T-cell (primary cell): Measurements from ENCODE around the gene KCNA2. TPM values are rescaled to one million over a fixed set of nuclear protein-coding genes. Genes with fewer than 3 reads are reported as not detected.

Experiments
- ATAC-seq, 4 experiments: fragments of 200-7000 bp in 3 of 4; fragments of 150-1000 bp in 1 of 4; cut with Tn5 transposase; replicated peaks in 1 of 4; 1 replicate in 3 of 4; 2 replicates in 1 of 4; pipeline ENCODE4 v1.10.0; 2021; ENCODE audit warnings: moderate library complexity in 3 of 4, mild to moderate bottlenecking in 2 of 4, moderate number of reproducible peaks in 1 of 4
- CTCF ChIA-PET, 2 donors: fragments of 300-600 bp; sonication (Branson Sonifier 250); formaldehyde crosslinking; loops; one replicate each; lab custom pipeline; 2022; ENCODE audit warnings: antibody characterized with exemption in 2 of 2; lab: Charles Lee
- POLR2A ChIA-PET, 2 donors: fragments of 300-600 bp; sonication (Branson Sonifier 250); formaldehyde crosslinking; loops; one replicate each; lab custom pipeline; 2022; ENCODE audit warnings: antibody characterized with exemption in 2 of 2; lab: Charles Lee
- DNase-seq, 35 experiments: peaks; one replicate each; pipeline versions ENCODE4 v3.0.0 to v3.0.0-alpha.2; 2013 to 2023
- H3K27ac ChIP-seq: one replicate; pipeline ENCODE4 v1.5.1; 2013; ENCODE audit warnings: low read length
- H3K27me3 ChIP-seq, 2 experiments: replicated peaks in 1 of 2; 1 replicate in 1 of 2; 2 replicates in 1 of 2; pipeline versions ENCODE4 v1.6.1 to v1.7.0; 2013; ENCODE audit warnings: low read length in 1 of 2, mixed read lengths in 1 of 2; ENCODE audit not compliant: control insufficient read depth in 2 of 2, insufficient read depth in 2 of 2; ENCODE audit errors: extremely low read depth in 1 of 2
- H3K36me3 ChIP-seq, 2 donors: 1 replicate in 1 of 2; 2 replicates in 1 of 2; pipeline versions ENCODE4 v1.6.1 to v1.7.0; 2013; ENCODE audit warnings: low read length in 1 of 2; ENCODE audit not compliant: control insufficient read depth in 2 of 2, insufficient read depth in 1 of 2; ENCODE audit errors: extremely low read depth in 1 of 2
- H3K4me1 ChIP-seq, 2 experiments: 1 replicate in 1 of 2; 2 replicates in 1 of 2; pipeline versions ENCODE4 v1.6.1 to v1.7.0; 2013; ENCODE audit warnings: low read length in 2 of 2, mixed read lengths in 1 of 2; ENCODE audit not compliant: insufficient read depth in 2 of 2, control insufficient read depth in 1 of 2; ENCODE audit errors: extremely low read depth in 1 of 2
- H3K4me3 ChIP-seq, 2 donors: 1 replicate in 1 of 2; 2 replicates in 1 of 2; pipeline versions ENCODE4 v1.5.1 to v1.7.0; 2013; ENCODE audit warnings: mild to moderate bottlenecking in 2 of 2, low read length in 1 of 2, moderate library complexity in 1 of 2; ENCODE audit not compliant: control insufficient read depth in 1 of 2; ENCODE audit errors: extremely low read depth in 1 of 2
- H3K9me3 ChIP-seq: 2 replicates; pipeline ENCODE4 v1.7.0; 2013
- H3K27ac Mint-ChIP-seq, 2 donors: one replicate each; pipeline ENCODE4 v1.8.0; 2020 to 2021; ENCODE audit warnings: mild to moderate bottlenecking in 2 of 2, mixed read lengths in 2 of 2
- H3K27me3 Mint-ChIP-seq, 2 donors: one replicate each; pipeline ENCODE4 v1.8.0; 2021 to 2022; ENCODE audit warnings: mixed read lengths in 2 of 2
- H3K36me3 Mint-ChIP-seq: one replicate; pipeline ENCODE4 v1.8.0; 2021; ENCODE audit warnings: mixed read lengths
- H3K4me1 Mint-ChIP-seq, 3 donors: one replicate each; pipeline ENCODE4 v1.8.0; 2020 to 2022; ENCODE audit warnings: mixed read lengths in 3 of 3, mild to moderate bottlenecking in 1 of 3
- H3K4me3 Mint-ChIP-seq, 3 donors: one replicate each; pipeline ENCODE4 v1.8.0; 2020 to 2022; ENCODE audit warnings: mild to moderate bottlenecking in 3 of 3, mixed read lengths in 3 of 3, moderate library complexity in 3 of 3
- H3K9me3 Mint-ChIP-seq, 3 donors: one replicate each; pipeline ENCODE4 v1.8.0; 2020 to 2022; ENCODE audit warnings: mixed read lengths in 3 of 3
- WGBS: methylation state at CpG from one replicate; pipeline ENCODE4 v1.1.5; 2013; ENCODE audit warnings: missing lambda C conversion rate; ENCODE audit not compliant: insufficient coverage; 5-methylcytosine and 5-hydroxymethylcytosine counted together
- total RNA-seq, 35 experiments: library from RNA in 6 of 35; stranded (reverse) in 6 of 35; fragments of 120-200 nt in 1 of 35; gene quantifications; one replicate each; pipeline versions ENCODE4 v1.2.1 to v1.2.4 and lab custom pipeline; 2013 to 2026

The KCNA2 gene
- total RNA-seq, 5 donors from 2014 or later (not counting 1 experiment from before 2014, with no cell fraction given): 0.46 to 2.7 (median 0.93) TPM

DNA sequence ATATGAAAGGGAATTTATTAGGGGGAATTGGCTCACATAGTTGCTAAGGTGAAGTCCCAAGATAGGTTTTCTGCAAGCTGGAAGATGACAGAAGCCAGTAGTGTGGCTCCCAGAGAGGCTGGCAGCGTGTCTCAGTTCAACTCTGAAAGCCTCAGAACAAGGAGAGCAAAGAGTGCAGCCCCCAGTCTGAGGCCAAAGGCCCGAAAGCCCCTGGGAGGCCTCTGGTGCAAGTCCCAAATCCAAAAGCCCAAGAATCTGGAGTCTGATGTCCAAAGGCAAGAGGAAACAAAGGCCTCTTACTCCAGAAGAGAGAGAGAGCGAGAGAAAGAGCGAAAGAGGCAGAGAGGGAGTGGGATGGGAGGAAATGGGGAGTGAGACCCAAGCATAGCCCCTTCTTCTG, 18.3 kb downstream of the KCNA2 start:
- Histone ChIP-seq H3K4me3 (no peak overlapping the region), H3K27ac (no peak overlapping the region), H3K9me3 (no peaks in the 10 kb centered on the region), H3K36me3 (no peaks in the 10 kb centered on the region), H3K27me3 (peaks cover 0 to 26% of the 10 kb centered on the region in 2 experiments), H3K4me1 (no peaks in the 10 kb centered on the region)
- Mint-ChIP-seq H3K4me1 (no peaks in the 10 kb centered on the region), H3K9me3 (no peaks in the 10 kb centered on the region), H3K4me3 (no peak overlapping the region), H3K27me3 (peaks cover 12 to 18% of the 10 kb centered on the region in 2 donors), H3K36me3 (no peaks in the 10 kb centered on the region), H3K27ac (no peak overlapping the region)
- POLR2A ChIA-PET: no interaction called here
- DNase-seq (no peak), ATAC-seq (no peak)
- WGBS: 86% methylated on average over 3 of the region's 4 CpGs
- CTCF ChIA-PET: no interaction called here

DNA sequence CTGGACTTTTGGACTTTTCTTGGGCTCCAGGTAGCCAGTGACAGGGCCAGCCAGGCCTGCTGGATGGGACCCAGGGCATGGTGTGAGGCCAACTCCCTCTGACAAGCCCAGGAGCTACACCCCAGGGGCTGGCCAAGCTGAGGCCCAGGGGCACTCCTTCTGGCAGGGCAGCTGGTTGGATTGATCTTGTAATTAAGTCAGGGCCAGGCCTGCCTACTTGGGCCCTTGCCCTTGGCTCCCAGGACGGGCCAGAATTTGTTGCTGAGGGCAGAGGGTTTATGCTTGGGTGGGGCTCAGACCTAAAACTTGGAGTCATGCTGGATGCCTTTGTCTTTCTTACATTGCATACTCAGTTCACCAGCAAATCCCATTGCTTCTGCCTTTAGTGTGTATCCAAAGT, 20.7 kb downstream of the KCNA2 start:
- 60% methylated on average over 1 of the region's 1 CpG for WGBS
- CTCF ChIA-PET: no interaction called here

DNA sequence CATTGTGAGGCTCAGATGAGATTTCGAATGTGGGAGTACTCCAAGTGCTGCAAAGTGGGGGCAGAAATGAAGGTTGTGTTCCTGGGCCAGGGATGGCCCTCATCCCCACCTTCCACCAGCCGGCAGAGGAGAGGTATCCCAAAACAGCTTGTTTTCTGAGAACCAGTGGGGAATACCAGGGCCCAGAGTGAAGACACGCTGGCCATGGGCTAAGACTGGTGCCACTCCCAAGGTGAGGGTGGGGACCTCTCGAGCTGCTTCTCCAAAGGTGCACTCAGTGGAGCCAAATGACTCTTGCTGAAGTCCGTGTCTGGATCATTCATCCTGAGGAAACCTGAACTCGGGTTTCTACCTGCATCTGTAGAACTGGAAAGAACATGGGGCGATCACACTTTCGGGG, 22.1 kb downstream of the KCNA2 start:
- Histone ChIP-seq H3K4me1 (no peaks in the 10 kb centered on the region), H3K27me3 (peaks cover 0 to 32% of the 10 kb centered on the region in 2 experiments), H3K4me3 (no peak overlapping the region), H3K9me3 (no peaks in the 10 kb centered on the region), H3K36me3 (no peaks in the 10 kb centered on the region), H3K27ac (no peak overlapping the region)
- H3K4me3 Mint-ChIP-seq: no peak overlapping the region
- no peak overlapping the region for H3K27ac Mint-ChIP-seq
- POLR2A ChIA-PET: no interaction called here
- DNase-seq (no peak), ATAC-seq (no peak)
- WGBS: 88% methylated on average over 7 of the region's 8 CpGs
- peaks cover 22 to 27% of the 10 kb centered on the region in 2 donors for H3K27me3 Mint-ChIP-seq
- CTCF ChIA-PET: no interaction called here
- H3K9me3 Mint-ChIP-seq: no peaks in the 10 kb centered on the region
- H3K4me1 Mint-ChIP-seq: no peaks in the 10 kb centered on the region
- no peaks in the 10 kb centered on the region for H3K36me3 Mint-ChIP-seq

More for the DNA sequence above, 20.7 kb downstream of the KCNA2 start:
- H3K9me3 ChIP-seq: no peaks in the 10 kb centered on the region
- no peaks in the 10 kb centered on the region for H3K4me1 ChIP-seq
- no peaks in the 10 kb centered on the region for H3K4me1 Mint-ChIP-seq
- H3K4me3 Mint-ChIP-seq: no peak overlapping the region
- POLR2A ChIA-PET: no interaction called here
- no peak for ATAC-seq
- peaks cover 0 to 25% of the 10 kb centered on the region in 2 experiments for H3K27me3 ChIP-seq
- no peak overlapping the region for H3K27ac Mint-ChIP-seq
- no peaks in the 10 kb centered on the region for H3K36me3 Mint-ChIP-seq
- no peak for DNase-seq
- H3K36me3 ChIP-seq: no peaks in the 10 kb centered on the region
- no peak overlapping the region for H3K27ac ChIP-seq
- no peak overlapping the region for H3K4me3 ChIP-seq
- H3K9me3 Mint-ChIP-seq: no peaks in the 10 kb centered on the region
- H3K27me3 Mint-ChIP-seq: peaks cover 16 to 21% of the 10 kb centered on the region in 2 donors

DNA sequence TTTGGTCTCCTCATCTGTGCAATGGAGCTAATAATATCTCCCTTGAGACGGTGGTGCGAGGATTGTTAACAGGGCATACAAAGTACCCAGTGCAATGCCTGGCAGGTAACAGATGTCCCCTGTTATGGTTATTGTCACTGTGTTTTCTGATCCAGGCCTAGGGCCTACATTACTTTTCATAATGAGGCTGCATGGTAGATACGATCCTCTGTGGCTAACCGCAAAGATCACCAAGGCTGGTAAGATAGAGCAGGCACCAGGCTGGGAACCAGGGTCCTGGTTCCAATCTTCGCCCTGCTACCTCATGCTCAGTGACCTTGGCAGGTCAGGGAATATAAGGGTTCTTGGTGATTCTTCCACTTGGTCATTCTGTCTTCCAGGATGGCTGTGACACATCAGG, 22.7 kb downstream of the KCNA2 start:
- H3K36me3 ChIP-seq: no peaks in the 10 kb centered on the region
- Mint-ChIP-seq H3K36me3 (no peaks in the 10 kb centered on the region), H3K27me3 (peaks cover 24 to 27% of the 10 kb centered on the region in 2 donors), H3K4me3 (no peak overlapping the region), H3K9me3 (no peaks in the 10 kb centered on the region), H3K4me1 (no peaks in the 10 kb centered on the region), H3K27ac (no peak overlapping the region)
- no peak for DNase-seq
- no peaks in the 10 kb centered on the region for H3K9me3 ChIP-seq
- no peak overlapping the region for H3K27ac ChIP-seq
- H3K27me3 ChIP-seq: peaks cover 0 to 29% of the 10 kb centered on the region in 2 experiments
- WGBS: 94% methylated on average over 5 of the region's 5 CpGs
- ChIA-PET CTCF (no interaction called here), POLR2A (no interaction called here)
- no peak overlapping the region for H3K4me3 ChIP-seq
- H3K4me1 ChIP-seq: no peaks in the 10 kb centered on the region
- ATAC-seq: no peak

DNA sequence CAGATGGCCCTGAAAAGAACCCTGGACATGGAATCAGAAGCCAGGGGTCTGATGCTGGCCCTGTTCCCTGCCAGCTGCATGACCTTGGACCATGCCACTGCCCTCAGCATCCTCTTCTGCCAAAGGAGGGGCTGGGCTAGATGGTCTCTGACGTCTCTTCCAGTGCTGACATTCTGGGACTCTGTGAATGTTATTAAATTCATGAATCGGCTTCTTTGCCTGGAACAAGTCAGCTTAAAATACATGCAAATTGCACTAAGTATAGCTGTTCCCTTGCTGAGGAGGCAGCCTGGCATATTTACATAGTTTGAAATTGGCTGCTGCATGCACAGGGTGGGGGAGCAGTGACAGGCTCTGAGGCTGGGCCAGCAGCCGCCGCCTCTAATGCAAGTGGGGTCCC, 23.8 kb downstream of the KCNA2 start:
- DNase-seq (no peak), ATAC-seq (no peak)
- H3K9me3 ChIP-seq: no peaks in the 10 kb centered on the region
- no peak overlapping the region for H3K27ac ChIP-seq
- peaks cover 16 to 20% of the 10 kb centered on the region in 2 donors for H3K27me3 Mint-ChIP-seq
- peaks cover 0 to 24% of the 10 kb centered on the region in 2 experiments for H3K27me3 ChIP-seq
- no peaks in the 10 kb centered on the region for H3K4me1 Mint-ChIP-seq
- CTCF ChIA-PET: no interaction called here
- no peak overlapping the region for H3K4me3 ChIP-seq
- H3K36me3 Mint-ChIP-seq: no peaks in the 10 kb centered on the region
- no peak overlapping the region for H3K4me3 Mint-ChIP-seq
- H3K4me1 ChIP-seq: no peaks in the 10 kb centered on the region
- 92% methylated on average over 4 of the region's 4 CpGs for WGBS
- H3K36me3 ChIP-seq: no peaks in the 10 kb centered on the region
- POLR2A ChIA-PET: no interaction called here
- H3K9me3 Mint-ChIP-seq: no peaks in the 10 kb centered on the region
- no peak overlapping the region for H3K27ac Mint-ChIP-seq

DNA sequence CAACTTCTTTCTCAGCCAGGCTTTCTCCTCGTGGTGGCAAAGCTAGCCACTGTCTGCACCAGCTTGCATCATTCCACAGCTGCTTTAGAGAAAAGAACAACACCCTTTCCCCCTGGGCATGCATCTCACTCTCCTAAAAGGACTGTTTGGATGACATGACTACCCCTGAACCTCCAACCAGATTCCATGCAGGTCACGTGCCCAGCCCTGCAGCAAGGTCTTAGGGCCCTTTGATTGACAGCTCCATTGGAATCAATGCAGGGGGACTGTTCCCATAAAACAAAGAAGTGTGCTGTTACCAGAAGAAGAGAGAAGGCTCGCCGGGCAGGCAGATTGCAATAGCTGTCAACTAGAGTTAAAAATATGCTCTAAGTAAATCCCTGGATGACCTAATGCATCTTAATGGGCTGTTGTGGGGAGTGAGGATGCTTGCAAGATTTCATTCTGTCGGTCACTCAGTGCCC, 24.4 kb downstream of the KCNA2 start:
- ATAC-seq: no peak
- no peak overlapping the region for H3K27ac Mint-ChIP-seq
- no peak overlapping the region for H3K4me3 Mint-ChIP-seq
- Histone ChIP-seq H3K4me3 (no peak overlapping the region), H3K27ac (no peak overlapping the region), H3K4me1 (no peaks in the 10 kb centered on the region), H3K36me3 (no peaks in the 10 kb centered on the region), H3K9me3 (no peaks in the 10 kb centered on the region), H3K27me3 (peaks cover 0 to 24% of the 10 kb centered on the region in 2 experiments)
- H3K27me3 Mint-ChIP-seq: peaks cover 14 to 19% of the 10 kb centered on the region in 2 donors
- 72% methylated on average over 3 of the region's 5 CpGs for WGBS
- CTCF ChIA-PET: no interaction called here
- no peaks in the 10 kb centered on the region for H3K9me3 Mint-ChIP-seq
- POLR2A ChIA-PET: no interaction called here
- no peaks in the 10 kb centered on the region for H3K4me1 Mint-ChIP-seq
- DNase-seq: no peak
- no peaks in the 10 kb centered on the region for H3K36me3 Mint-ChIP-seq

DNA sequence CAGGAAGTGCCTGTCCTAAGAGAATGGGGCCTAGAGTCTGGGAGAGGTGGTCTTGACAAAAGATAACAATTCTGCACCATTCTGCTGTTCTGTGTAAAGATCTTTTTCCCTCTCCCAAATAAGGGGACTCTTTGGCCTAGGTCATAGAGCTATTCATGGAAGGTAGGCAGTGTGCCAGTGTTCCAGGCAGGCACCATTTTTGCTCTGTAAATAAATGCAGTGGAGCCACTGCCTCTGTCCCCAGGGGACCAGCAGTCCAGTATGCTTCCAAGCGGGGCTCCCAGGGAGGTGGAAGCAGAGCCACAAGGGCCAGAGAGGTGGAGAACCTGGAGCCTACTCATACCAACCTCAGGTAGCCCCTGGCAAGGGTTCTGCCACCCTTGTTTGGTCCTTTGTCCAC, 25.9 kb downstream of the KCNA2 start:
- Mint-ChIP-seq H3K4me3 (no peak overlapping the region), H3K27me3 (peaks cover 18 to 19% of the 10 kb centered on the region in 2 donors), H3K27ac (no peak overlapping the region), H3K9me3 (no peaks in the 10 kb centered on the region), H3K36me3 (no peaks in the 10 kb centered on the region), H3K4me1 (no peaks in the 10 kb centered on the region)
- ChIA-PET CTCF (no interaction called here), POLR2A (no interaction called here)
- H3K36me3 ChIP-seq: no peaks in the 10 kb centered on the region
- H3K9me3 ChIP-seq: no peaks in the 10 kb centered on the region
- no CpG with 5 or more reads among the region's 1 CpG for WGBS
- H3K4me1 ChIP-seq: no peaks in the 10 kb centered on the region
- ATAC-seq (no peak), DNase-seq (no peak)
- H3K27ac ChIP-seq: no peak overlapping the region
- H3K4me3 ChIP-seq: no peak overlapping the region
- peaks cover 4 to 22% of the 10 kb centered on the region in 2 experiments for H3K27me3 ChIP-seq
